ENCODE results near the gene EHD1. TPM values are rescaled to one million over a fixed set of nuclear protein-coding genes. Genes with fewer than 3 reads are reported as not detected.

The EHD1 gene
- total RNA-seq, 1 donor from 2014 or later, result 56.8 TPM

GRCh38 chr11:64874308-64875240, 3.8 kb downstream of the EHD1 start:
- no peak for DNase-seq (ENCODE audit: low spot score)

GRCh38 chr11:64872790-64873488, 5.5 kb downstream of the EHD1 start:
- DNase-seq (ENCODE audit: low spot score), result no peak

- no peak for DNase-seq (ENCODE audit: low spot score)
These were observed 6.9 kb downstream of the EHD1 start for GRCh38 chr11:64871492-64871891.

DNA sequence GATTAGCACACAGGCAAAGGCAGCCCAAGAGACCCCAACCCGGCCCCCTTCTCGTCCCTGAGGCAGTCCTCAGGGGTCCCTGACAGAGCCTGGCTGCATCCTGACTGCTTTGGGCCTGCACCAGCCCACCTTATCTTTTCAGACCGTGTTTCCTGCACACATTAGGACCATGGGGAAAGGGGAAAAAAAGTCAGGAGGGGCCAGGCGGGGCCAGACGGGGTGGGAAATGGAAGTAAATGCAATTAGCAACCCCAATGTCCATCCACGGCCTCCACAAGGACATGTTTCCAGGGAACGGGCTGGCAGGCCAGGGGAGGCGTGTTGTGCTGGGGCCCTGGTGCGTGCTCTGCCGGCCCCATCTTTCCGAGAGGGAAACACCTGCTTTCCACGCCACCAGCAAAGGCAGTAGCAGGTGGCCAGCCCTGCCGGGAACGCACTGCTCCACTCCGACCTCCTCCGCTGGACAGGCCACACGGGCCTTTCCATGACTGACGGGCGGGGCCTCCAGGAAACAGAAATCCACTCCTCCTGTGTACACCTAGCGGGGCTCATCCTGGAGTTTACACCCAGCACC, 7.4 kb downstream of the EHD1 start:
- DNase-seq (ENCODE audit: low spot score), result no peak

DNA sequence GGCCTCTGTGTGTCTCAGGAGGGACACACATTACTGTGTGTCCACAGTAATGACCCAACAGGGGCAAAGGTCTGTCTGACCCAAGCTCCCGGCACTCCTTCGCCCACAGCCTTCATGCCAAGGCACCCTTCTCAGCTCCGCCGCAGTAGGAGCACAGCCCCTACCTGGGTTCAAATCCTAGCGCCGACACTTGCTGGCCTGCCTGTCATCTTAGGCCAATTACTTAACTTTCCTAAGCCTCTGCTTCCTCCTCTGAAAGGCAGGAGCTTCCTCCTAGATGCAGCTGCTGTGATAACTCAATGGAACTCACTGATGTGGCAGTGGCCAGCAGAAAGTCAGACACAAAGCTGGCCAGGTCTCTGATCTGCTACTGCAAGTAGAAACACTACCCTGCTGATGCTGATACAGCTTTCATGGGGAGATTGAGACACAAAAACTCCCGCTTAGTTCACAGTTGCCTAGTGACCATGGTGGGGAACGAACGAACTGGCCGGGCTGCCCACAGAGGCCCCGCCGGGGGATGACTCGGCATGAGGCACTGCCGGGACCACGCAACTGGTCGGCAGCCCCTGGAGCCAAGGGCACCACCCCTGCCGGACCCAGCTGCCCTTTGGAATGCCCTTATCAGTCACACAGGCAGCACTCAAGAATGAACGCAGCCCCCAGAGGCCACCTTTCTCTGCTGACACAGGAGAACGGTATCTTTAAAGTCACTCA, 8.1 kb downstream of the EHD1 start:
- peak; percentile 71 for DNase-seq (ENCODE audit: low spot score)

- DNase-seq (ENCODE audit: low spot score), result no peak
These were observed 8.7 kb downstream of the EHD1 start for GRCh38 chr11:64869571-64870175.

GRCh38 chr11:64868904-64869570, 9.4 kb downstream of the EHD1 start:
- DNase-seq (ENCODE audit: low spot score), result peak; percentile 76

DNA sequence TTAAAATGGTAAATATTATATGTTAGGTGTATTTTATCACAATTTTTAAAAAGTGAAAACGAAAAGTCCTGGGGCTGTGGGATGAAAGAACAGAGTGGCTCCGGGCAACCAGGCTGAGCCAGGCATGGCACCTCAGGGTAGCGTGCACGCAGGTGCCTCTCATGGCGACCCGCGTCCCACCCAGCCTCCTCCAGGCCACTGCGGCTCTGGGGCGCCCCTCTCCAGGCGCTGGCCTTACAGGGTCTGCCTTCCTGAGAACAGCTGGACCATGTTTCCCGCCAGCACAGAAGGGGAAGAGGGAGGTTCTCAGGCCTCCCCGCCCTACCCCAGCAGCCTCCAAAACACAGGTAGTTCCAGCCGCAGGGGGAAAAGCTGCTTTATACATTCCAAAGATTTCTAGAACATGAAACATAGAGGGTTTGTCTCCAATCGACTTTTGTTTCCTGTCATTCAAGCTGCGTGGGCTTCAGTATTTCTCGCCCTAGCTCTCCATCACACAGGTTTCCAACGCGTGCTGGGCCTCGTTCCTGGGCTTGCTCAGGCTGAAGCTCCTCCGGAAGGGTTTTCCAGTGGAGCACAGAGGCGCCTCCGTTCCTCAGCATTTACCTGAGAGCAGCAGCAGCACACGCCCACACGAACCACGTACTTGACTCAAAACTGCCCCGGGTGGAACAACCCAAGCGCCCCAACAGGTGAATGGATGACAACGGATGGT, 10.5 kb downstream of the EHD1 start:
- peak; percentile 70 for DNase-seq (ENCODE audit: low spot score)

GRCh38 chr11:64866173-64866491, 12.3 kb downstream of the EHD1 start:
- DNase-seq (ENCODE audit: low spot score), result no peak

DNA sequence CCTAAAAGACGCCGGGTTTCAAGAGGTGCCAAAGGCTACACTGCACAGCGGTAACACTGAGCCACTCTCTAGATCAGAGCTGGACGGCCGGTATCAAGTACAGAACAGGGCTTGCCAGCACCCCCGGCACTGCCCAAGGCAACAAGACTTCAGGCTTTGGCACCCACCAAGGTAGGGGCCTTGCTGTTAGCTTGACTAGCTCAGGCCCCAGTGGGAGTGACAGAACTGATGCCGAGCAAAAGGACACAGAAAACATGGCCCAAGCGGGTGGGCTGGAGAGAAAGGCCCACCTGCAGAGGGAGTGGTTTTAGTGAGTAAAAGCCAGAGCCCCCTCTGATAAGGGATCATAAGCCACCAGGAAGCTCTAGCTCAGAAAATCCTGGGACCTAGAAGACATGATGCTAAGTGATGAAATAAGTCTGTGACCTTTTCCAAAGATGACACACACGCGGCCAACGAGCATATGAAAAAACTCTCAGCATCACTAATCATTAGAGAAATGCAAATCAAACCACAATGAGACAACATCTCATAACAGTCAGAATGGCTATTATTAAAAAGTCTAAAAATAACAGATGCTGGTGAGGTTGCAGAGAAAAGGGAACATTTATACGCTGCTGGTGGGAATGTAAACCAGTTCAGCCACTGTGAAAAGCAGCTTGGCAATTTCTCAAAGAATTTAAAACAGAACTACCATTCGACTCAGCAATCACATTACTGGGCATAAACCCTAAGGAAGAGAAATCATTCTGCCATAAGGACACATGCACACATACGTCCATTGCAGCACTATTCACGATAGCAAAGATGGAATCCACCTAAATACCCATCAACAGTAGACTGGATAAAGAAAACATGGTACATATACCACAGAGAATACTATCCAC, 12.9 kb downstream of the EHD1 start:
- DNase-seq (ENCODE audit: low spot score), result no peak

GRCh38 chr11:64864473-64865285, 13.7 kb downstream of the EHD1 start:
- DNase-seq (ENCODE audit: low spot score), result peak; percentile 94

- no peak for DNase-seq (ENCODE audit: low spot score)
These were observed 14.3 kb downstream of the EHD1 start for GRCh38 chr11:64864135-64864472.

GRCh38 chr11:64863391-64864060, 14.9 kb downstream of the EHD1 start:
- no peak for DNase-seq (ENCODE audit: low spot score)

GRCh38 chr11:64862987-64863390, 15.4 kb downstream of the EHD1 start:
- no peak for DNase-seq (ENCODE audit: low spot score)

DNA sequence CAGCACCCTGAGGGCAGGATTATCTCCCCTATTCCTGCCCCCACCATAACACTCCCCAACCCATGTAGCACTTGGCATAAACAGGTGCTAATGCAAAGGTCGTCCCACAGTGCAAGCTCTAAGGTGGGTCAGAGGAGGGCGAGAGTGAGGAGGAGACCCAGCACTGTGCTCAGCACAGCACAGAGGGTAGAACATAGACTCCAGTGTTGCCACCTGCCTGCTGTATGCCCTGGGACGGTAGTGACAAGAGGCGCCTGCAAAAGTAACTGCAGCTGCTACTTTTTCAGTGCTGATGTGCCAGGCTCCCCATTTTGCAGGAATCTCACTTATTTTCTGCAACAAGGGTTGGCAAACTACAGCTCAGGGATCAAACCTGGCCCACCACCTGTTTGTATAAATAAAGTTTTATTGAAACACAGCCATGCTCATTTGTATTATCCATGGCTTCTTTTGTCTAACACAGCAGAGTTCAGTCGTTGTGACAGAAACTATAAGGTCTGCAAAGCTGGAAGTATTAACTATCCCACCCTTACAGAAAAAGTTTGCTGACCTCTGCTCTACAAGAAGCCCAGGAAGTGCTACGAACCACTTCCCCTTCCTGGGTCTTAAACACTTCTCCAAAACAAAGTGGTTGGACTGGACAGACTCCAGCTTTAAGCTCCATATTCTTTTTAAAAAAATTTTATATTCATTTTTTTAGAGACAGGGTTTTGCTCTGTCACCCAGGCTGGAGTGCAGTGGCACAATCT, 17.0 kb downstream of the EHD1 start:
- DNase-seq (ENCODE audit: low spot score), result no peak

- no peak for DNase-seq (ENCODE audit: low spot score)
These were observed 18.6 kb downstream of the EHD1 start for GRCh38 chr11:64859542-64860414.
